ENCODE data around the gene ALG14.

DNA sequence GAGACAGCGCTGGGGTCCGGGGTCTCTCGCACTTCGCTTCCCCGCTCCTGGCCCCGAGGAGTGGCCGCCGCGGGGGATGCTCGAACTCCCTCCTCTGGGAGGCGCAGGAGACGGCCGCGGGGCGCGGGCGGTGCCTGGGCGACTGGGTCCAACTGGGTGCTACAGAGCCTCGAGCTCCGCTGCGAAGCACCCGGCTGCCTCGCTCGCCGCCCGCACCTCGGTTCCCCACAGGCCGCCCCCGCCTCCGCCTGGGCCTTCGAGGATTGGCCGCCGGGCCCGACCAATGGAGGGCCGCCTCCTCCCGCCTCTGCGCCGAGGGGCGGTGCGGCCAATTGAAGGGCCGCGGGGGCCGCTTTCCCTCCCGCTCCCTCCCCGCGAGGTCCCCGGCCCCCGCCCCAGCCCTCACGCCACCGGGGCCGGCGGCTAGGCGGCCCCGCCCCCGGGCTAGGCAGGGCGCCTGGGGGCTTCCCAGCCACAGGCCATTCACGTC, 145.8 kb downstream of the ALG14 start, which contains the start of gene CNN3:
- TF ChIP-seq, protein P1, sequence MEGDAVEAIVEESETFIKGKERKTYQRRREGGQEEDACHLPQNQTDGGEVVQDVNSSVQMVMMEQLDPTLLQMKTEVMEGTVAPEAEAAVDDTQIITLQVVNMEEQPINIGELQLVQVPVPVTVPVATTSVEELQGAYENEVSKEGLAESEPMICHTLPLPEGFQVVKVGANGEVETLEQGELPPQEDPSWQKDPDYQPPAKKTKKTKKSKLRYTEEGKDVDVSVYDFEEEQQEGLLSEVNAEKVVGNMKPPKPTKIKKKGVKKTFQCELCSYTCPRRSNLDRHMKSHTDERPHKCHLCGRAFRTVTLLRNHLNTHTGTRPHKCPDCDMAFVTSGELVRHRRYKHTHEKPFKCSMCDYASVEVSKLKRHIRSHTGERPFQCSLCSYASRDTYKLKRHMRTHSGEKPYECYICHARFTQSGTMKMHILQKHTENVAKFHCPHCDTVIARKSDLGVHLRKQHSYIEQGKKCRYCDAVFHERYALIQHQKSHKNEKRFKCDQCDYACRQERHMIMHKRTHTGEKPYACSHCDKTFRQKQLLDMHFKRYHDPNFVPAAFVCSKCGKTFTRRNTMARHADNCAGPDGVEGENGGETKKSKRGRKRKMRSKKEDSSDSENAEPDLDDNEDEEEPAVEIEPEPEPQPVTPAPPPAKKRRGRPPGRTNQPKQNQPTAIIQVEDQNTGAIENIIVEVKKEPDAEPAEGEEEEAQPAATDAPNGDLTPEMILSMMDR (IDR thresholded peaks at IDR 0.05 in 2 of 3, conservative IDR thresholded peaks at IDR 0.05 in 1 of 3; ENCODE audit: borderline replicate concordance in 1 of 3, insufficient read depth in 1 of 3, low read depth in 2 of 3, low read length in 2 of 3): no peak
- peak; percentile 36 for TF ChIP-seq YY1 (IDR thresholded peaks at IDR 0.05; ENCODE audit: extremely low read depth, insufficient replicate concordance, low read depth, low read length)
- TF ChIP-seq POLR2AphosphoS5 (IDR thresholded peaks at IDR 0.05; ENCODE audit: low read depth, low read length): peak; percentile 98
- no peak for TF ChIP-seq EZH2phosphoT487 (IDR thresholded peaks at IDR 0.05; ENCODE audit: borderline replicate concordance)

Data from HCT116 (cell line).